Measurements from ENCODE around the gene HSD17B2.

GRCh38 chr16:82118749-82119148 is 83.7 kb downstream of the HSD17B2 start:
- TF ChIP-seq, protein P1, sequence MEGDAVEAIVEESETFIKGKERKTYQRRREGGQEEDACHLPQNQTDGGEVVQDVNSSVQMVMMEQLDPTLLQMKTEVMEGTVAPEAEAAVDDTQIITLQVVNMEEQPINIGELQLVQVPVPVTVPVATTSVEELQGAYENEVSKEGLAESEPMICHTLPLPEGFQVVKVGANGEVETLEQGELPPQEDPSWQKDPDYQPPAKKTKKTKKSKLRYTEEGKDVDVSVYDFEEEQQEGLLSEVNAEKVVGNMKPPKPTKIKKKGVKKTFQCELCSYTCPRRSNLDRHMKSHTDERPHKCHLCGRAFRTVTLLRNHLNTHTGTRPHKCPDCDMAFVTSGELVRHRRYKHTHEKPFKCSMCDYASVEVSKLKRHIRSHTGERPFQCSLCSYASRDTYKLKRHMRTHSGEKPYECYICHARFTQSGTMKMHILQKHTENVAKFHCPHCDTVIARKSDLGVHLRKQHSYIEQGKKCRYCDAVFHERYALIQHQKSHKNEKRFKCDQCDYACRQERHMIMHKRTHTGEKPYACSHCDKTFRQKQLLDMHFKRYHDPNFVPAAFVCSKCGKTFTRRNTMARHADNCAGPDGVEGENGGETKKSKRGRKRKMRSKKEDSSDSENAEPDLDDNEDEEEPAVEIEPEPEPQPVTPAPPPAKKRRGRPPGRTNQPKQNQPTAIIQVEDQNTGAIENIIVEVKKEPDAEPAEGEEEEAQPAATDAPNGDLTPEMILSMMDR (conservative IDR thresholded peaks at IDR 0.05; ENCODE audit: low read length) = no peak
- TF ChIP-seq EZH2phosphoT487 (IDR thresholded peaks at IDR 0.05; ENCODE audit: borderline replicate concordance) = no peak

Data from Loucy (cell line).